Activated naive CD4-positive, alpha-beta T cell treated with anti-CD3 and anti-CD28 coated beads, Interleukin-2, amount 50 U/mL, for 72 hours (primary cell): ENCODE data around the gene BTBD9. TPM values are rescaled to one million over a fixed set of nuclear protein-coding genes. Genes with fewer than 3 reads are reported as not detected.

ENCODE experiments used
- ATAC-seq, 2 donors: fragments of 150-1000 bp; cut with Tn5 transposase; 2 replicates each; pipeline ENCODE4 v1.10.0; 2021; ENCODE audit warnings: mild to moderate bottlenecking in 2 of 2, moderate library complexity in 2 of 2
- DNase-seq, 2 donors: peaks; one replicate each; pipeline ENCODE4 v3.0.0; 2021 to 2022; ENCODE audit warnings: low spot score in 2 of 2
- H3K27ac Mint-ChIP-seq, 2 donors: one replicate each; pipeline ENCODE4 v1.8.0; 2022; ENCODE audit warnings: mild to moderate bottlenecking in 2 of 2, mixed read lengths in 2 of 2
- H3K36me3 Mint-ChIP-seq, 2 donors: one replicate each; pipeline ENCODE4 v1.8.0; 2022; ENCODE audit warnings: mixed read lengths in 2 of 2
- H3K9me3 Mint-ChIP-seq, 2 donors: one replicate each; pipeline ENCODE4 v1.8.0; 2022; ENCODE audit warnings: mixed read lengths in 2 of 2
- total RNA-seq, 2 donors: library from RNA; stranded (reverse); gene quantifications; one replicate each; pipeline ENCODE4 v1.2.3, GENCODE V29; 2022

The BTBD9 gene
- total RNA-seq, 2 donors from 2014 or later = 10.5 to 18.8 TPM

- H3K36me3 Mint-ChIP-seq = peaks cover 0 to 7% of the 10 kb centered on the region in 2 donors
- DNase-seq (no peak), ATAC-seq (no peak)
- H3K9me3 Mint-ChIP-seq = no peaks in the 10 kb centered on the region
- no peak overlapping the region for H3K27ac Mint-ChIP-seq
These were observed 318.9 kb downstream of the BTBD9 start for GRCh38 chr6:38320843-38321242.

GRCh38 chr6:38320358-38320757 lies 319.4 kb downstream of the BTBD9 start:
- H3K36me3 Mint-ChIP-seq = peaks cover 0 to 7% of the 10 kb centered on the region in 2 donors
- ATAC-seq (no peak), DNase-seq (no peak)
- no peak overlapping the region for H3K27ac Mint-ChIP-seq
- no peaks in the 10 kb centered on the region for H3K9me3 Mint-ChIP-seq

GRCh38 chr6:38319256-38320212 lies 320.2 kb downstream of the BTBD9 start:
- ATAC-seq = no peak
- Mint-ChIP-seq H3K27ac (no peak overlapping the region), H3K36me3 (peaks cover 0 to 7% of the 10 kb centered on the region in 2 donors), H3K9me3 (no peaks in the 10 kb centered on the region)
- no peak for DNase-seq

DNA sequence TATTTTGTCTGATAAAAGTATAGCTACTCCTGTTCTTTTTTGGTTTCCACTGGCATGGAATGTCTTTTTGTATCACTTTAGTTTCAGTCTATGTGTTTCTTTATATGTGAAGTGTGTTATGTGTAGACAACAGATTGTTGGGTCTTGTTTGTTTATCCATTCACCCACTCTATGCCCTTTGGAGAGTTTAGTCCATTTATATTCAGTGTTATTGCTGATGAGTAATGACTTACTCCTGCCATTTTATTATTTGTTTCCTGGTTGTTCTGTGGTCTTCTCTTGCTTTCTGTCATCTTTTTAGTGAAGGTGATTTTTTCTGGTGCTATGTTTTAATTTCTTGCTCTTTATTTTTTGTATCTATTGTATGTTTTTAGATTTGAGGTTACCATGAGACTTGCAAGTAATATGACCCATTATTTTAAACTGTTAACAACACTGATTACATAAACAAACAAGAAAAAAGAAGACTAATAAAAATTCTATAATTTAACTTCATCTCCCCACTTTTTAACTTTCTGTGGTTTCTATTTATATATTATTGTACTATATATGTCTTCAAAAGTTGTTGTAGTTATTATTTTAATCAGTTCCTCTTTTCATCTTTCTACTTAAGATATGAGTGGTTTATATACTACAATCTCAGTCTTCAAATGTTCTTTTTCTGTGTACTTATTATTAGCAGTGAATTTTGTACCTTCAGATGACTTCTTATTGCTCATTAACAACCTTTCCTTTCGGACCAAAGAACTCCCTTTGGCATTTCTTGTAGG lies 323.4 kb downstream of the BTBD9 start:
- no peak overlapping the region for H3K27ac Mint-ChIP-seq
- DNase-seq (no peak), ATAC-seq (no peak)

DNA sequence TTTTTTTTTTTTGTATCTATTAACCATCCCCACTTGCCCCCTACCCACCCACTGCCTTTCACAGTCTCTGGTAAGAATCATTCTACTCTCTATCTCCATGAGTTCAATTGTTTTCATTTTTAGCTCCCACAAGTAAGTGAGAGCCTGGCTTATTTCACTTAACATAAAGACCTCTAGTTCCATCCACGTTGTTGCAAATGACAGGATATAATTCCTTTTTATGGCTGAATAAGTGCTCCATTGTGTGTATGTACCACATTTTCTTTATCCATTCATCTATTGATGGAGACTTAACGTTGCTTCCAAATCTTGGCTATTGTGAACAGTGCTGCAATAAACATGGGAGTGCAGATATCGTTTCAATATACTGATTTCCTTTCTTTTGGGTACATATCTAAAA lies 328.5 kb downstream of the BTBD9 start:
- Mint-ChIP-seq H3K9me3 (no peaks in the 10 kb centered on the region), H3K27ac (no peak overlapping the region), H3K36me3 (no peaks in the 10 kb centered on the region)
- DNase-seq (no peak), ATAC-seq (no peak)

More for the DNA sequence above, 323.4 kb downstream of the BTBD9 start:
- no peaks in the 10 kb centered on the region for H3K9me3 Mint-ChIP-seq
- peaks cover 0 to 7% of the 10 kb centered on the region in 2 donors for H3K36me3 Mint-ChIP-seq

- DNase-seq (no peak), ATAC-seq (no peak)
- no peaks in the 10 kb centered on the region for H3K9me3 Mint-ChIP-seq
- no peaks in the 10 kb centered on the region for H3K36me3 Mint-ChIP-seq
- H3K27ac Mint-ChIP-seq = no peak overlapping the region
These were observed 329.7 kb downstream of the BTBD9 start for GRCh38 chr6:38310061-38310460.

DNA sequence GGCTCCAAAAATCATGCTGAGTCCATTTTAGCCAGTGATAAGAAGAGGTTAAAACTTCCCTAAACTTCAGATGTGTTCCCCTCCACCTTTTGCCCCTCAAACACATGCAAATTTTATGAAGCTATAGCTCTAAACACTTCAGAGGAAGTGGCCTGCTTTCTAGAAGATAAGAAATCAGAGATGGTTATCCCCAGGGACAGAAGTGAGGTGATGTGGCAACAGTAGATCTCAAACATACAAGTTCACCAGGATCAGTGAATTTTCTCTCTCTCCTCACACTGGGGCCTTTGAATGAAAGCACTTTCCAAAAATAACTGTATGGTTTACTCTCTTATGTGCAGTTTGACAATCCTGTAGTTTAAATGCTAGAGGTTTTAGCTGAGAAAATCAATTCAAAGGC lies 332.0 kb downstream of the BTBD9 start:
- ATAC-seq (no peak), DNase-seq (no peak)
- no peak overlapping the region for H3K27ac Mint-ChIP-seq
- H3K9me3 Mint-ChIP-seq = no peaks in the 10 kb centered on the region
- H3K36me3 Mint-ChIP-seq = no peaks in the 10 kb centered on the region

GRCh38 chr6:38306931-38307330 lies 332.8 kb downstream of the BTBD9 start:
- Mint-ChIP-seq H3K9me3 (peaks cover 0 to 4% of the 10 kb centered on the region in 2 donors), H3K36me3 (peaks cover 0 to 3% of the 10 kb centered on the region in 2 donors), H3K27ac (no peak overlapping the region)
- no peak for DNase-seq
- no peak for ATAC-seq

GRCh38 chr6:38305995-38306681 lies 333.6 kb downstream of the BTBD9 start:
- no peak for DNase-seq
- H3K27ac Mint-ChIP-seq = no peak overlapping the region
- peaks cover 0 to 6% of the 10 kb centered on the region in 2 donors for H3K9me3 Mint-ChIP-seq
- peaks cover 0 to 7% of the 10 kb centered on the region in 2 donors for H3K36me3 Mint-ChIP-seq
- ATAC-seq = no peak

DNA sequence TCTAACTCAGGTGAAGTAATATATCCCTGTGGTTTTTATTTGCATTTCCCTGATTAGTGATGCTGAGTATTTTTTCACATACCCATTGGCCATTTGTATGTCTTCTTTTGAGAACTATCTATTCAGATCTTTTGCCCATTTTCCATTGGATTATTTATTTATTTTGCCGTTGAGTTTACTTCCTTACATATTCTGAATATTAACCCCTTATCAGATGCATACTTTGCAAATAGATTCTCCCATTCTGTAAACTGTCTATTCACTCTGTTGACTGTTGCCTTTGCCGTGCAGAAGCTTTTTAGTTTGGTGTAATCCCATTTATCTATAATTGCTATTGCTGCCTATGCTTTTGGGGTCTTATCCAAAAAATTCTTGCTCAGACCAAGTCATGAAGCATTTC lies 336.9 kb downstream of the BTBD9 start:
- Mint-ChIP-seq H3K36me3 (peaks cover 7% of the 10 kb centered on the region in 2 donors), H3K27ac (no peak overlapping the region), H3K9me3 (peaks cover 0 to 6% of the 10 kb centered on the region in 2 donors)
- no peak for DNase-seq
- ATAC-seq = no peak

DNA sequence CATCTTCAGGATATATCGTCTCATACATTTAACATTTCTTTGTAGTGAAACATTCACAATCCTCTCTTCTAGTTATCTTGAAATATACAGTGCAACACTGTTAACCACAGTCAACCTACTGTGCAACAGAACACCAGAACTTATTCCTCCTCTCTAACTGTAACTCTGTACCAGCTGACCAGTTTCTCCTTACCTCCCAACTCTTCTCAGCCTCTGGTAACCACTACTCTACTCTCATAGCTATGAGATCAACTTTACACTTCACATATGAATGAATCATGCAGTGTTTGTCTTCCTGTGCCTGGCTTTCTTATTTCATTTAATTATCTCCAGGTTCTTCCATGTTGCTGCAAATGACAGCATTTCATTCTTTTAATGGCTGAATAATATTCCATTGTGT lies 337.6 kb downstream of the BTBD9 start:
- H3K9me3 Mint-ChIP-seq = peaks cover 0 to 6% of the 10 kb centered on the region in 2 donors
- H3K27ac Mint-ChIP-seq = no peak overlapping the region
- DNase-seq = no peak
- peak in 1 of 2 donors; percentile 18 for ATAC-seq
- peaks cover 7% of the 10 kb centered on the region in 2 donors for H3K36me3 Mint-ChIP-seq

GRCh38 chr6:38290133-38290799 lies 349.5 kb downstream of the BTBD9 start:
- no peak overlapping the region for H3K27ac Mint-ChIP-seq
- H3K36me3 Mint-ChIP-seq = peaks cover 18 to 20% of the 10 kb centered on the region in 2 donors

DNA sequence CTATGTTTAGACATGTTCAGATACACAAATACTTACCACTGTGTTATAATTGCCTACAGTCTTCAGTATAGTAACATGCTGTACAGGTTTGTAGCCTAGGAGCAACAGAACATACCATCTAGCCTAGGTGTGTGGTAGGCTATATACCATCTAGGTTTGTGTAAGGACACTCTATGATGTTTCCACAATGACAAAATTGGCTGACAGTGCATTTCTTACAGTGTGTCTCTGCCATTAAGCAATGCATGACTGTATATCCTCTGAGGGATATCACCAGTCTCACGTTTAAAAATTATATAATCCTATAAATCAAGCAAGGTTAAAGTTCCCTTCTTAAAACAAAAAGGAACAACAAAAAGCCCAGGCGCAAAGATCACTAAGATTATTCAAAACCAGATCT lies 352.2 kb downstream of the BTBD9 start:
- Mint-ChIP-seq H3K36me3 (peaks cover 0 to 5% of the 10 kb centered on the region in 2 donors), H3K27ac (no peak overlapping the region), H3K9me3 (peaks cover 0 to 2% of the 10 kb centered on the region in 2 donors)
- DNase-seq (no peak), ATAC-seq (no peak)

More at GRCh38 chr6:38290133-38290799, 349.5 kb downstream of the BTBD9 start:
- no peak for DNase-seq
- peaks cover 3 to 9% of the 10 kb centered on the region in 2 donors for H3K9me3 Mint-ChIP-seq
- no peak for ATAC-seq

DNA sequence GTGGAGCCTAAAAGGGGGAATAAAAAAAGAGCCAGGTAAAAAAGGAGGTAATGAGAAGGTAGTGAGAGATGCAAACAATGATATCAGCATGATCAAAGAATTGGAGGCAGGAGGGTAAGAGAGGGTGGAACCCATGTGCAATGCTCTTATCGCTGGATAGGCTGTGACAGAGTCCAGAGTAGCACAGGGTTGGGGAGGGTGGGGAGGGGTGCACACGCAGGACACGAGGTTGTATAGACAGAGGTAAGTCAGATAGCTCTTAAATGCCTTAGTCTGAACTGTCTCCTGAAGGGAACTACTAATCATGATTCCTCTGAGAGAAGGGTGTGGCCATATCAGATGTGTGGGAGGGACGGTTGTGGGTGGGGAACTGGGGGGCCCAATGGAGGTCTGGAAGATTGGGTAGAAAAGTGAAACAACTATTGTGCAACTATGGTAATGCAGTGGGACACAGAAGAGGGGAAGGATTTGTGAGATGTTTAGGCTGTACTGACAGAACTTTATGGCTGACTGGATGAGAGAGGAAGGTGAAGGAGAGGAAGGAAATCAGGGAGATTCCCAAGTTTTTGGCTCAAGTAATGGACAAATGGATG lies 354.8 kb downstream of the BTBD9 start:
- H3K36me3 Mint-ChIP-seq = peaks cover 0 to 4% of the 10 kb centered on the region in 2 donors
- DNase-seq (no peak), ATAC-seq (no peak)
- H3K9me3 Mint-ChIP-seq = no peaks in the 10 kb centered on the region
- peak overlapping the region in 1 of 2 donors; percentile 77 for H3K27ac Mint-ChIP-seq

DNA sequence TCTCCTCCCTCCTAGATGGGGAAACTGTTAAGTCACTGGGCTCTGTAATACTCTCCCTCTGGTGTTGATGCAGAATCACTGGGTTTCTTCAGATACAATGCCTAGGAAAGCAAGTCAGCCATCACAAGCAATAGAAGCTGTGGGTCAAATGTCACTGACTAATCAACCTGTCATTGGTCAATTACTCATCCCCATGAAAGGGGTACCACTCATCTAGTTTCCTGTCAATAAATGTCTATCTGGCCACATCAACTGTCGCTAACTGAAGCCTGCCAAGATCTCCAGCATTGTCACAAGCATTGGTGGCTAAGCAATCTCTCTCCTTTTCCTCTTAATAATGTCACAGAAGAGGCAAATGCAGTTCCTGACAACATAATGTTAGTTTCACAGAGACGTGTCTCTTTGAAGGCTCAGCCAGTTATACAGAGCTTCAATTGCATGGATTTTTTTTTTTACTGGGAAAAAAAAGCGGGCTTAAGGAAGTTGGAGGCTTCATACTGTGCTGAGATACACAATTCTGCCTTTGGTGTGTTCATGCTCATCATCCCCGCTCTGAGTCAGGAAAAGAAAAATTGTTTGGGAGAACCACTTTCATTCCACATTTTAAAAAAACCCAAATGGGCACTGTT lies 355.9 kb downstream of the BTBD9 start:
- ATAC-seq = peak; percentile 93 to 94
- DNase-seq = no peak
- Mint-ChIP-seq H3K36me3 (peaks cover 0 to 4% of the 10 kb centered on the region in 2 donors), H3K27ac (peak overlapping the region in 1 of 2 donors; percentile 77), H3K9me3 (no peaks in the 10 kb centered on the region)
